GM23338 (cell line): Measurements from ENCODE around the gene ADM2. TPM values are rescaled to one million over a fixed set of nuclear protein-coding genes. Genes with fewer than 3 reads are reported as not detected.

Source experiments
- ATAC-seq: fragments of 200-7000 bp; cut with Tn5 transposase; 3 replicates; pipeline ENCODE4 v1.9.1; 2020
- DNase-seq: peaks from one replicate; pipeline ENCODE4 v3.0.0-alpha.2; 2015; ENCODE audit warnings: low spot score
- H2AFZ ChIP-seq: fragments of 200-600 bp; sonication (generic); 2 replicates; pipeline ENCODE4 v1.8.0; 2016; ENCODE audit warnings: antibody characterized with exemption, mild to moderate bottlenecking, moderate library complexity
- H3F3A ChIP-seq: fragments of 200-600 bp; sonication (generic); replicated peaks from 2 replicates; pipeline ENCODE4 v1.8.0; 2017; ENCODE audit warnings: antibody characterized with exemption, mixed run types, low read depth
- H3K27ac ChIP-seq: fragments of 200-600 bp; sonication (generic); 2 replicates; pipeline ENCODE4 v1.6.1; 2016; ENCODE audit warnings: low read depth
- H3K27me3 ChIP-seq: fragments of 200-600 bp; sonication (generic); 2 replicates; pipeline ENCODE4 v1.8.0; 2016; ENCODE audit warnings: mild to moderate bottlenecking, mixed run types, moderate library complexity; ENCODE audit not compliant: insufficient read depth
- H3K36me3 ChIP-seq: fragments of 200-600 bp; sonication (generic); 2 replicates; pipeline ENCODE4 v1.8.0; 2016; ENCODE audit warnings: mild to moderate bottlenecking; ENCODE audit not compliant: insufficient read depth
- H3K4me1 ChIP-seq: fragments of 200-600 bp; sonication (generic); 2 replicates; pipeline ENCODE4 v1.8.0; 2016; ENCODE audit warnings: mild to moderate bottlenecking, moderate library complexity; ENCODE audit not compliant: insufficient read depth
- H3K4me2 ChIP-seq: fragments of 200-600 bp; sonication (generic); 2 replicates; pipeline ENCODE4 v1.7.1; 2017; ENCODE audit warnings: mixed run types
- H3K4me3 ChIP-seq: fragments of 200-600 bp; sonication (generic); 2 replicates; pipeline ENCODE4 v1.6.1; 2016; ENCODE audit warnings: mixed run types
- H3K79me2 ChIP-seq: fragments of 200-600 bp; sonication (generic); replicated peaks from 2 replicates; pipeline ENCODE4 v1.8.0; 2017; ENCODE audit warnings: mild to moderate bottlenecking; ENCODE audit not compliant: insufficient read depth
- H3K9me2 ChIP-seq: fragments of 200-600 bp; sonication (generic); 2 replicates; pipeline ENCODE4 v1.8.0; 2017; ENCODE audit not compliant: insufficient read depth
- H4K20me1 ChIP-seq: fragments of 200-600 bp; sonication (generic); replicated peaks from 2 replicates; pipeline ENCODE4 v1.8.0; 2017; ENCODE audit warnings: mild to moderate bottlenecking; ENCODE audit not compliant: insufficient read depth
- H3K27ac Mint-ChIP-seq: 2 replicates; pipeline ENCODE4 v1.8.0; 2020; ENCODE audit warnings: inconsistent platforms, mild to moderate bottlenecking, moderate library complexity, mixed read lengths
- H3K27me3 Mint-ChIP-seq: 3 replicates; pipeline ENCODE4 v1.8.0; 2022; ENCODE audit warnings: low read depth, mild to moderate bottlenecking, moderate library complexity, mixed read lengths, inconsistent platforms; ENCODE audit not compliant: insufficient read depth, poor library complexity
- H3K36me3 Mint-ChIP-seq: 3 replicates; pipeline ENCODE4 v1.8.0; 2021; ENCODE audit warnings: low read depth, mild to moderate bottlenecking, inconsistent platforms, moderate library complexity, mixed read lengths
- H3K4me1 Mint-ChIP-seq: 3 replicates; pipeline ENCODE4 v1.8.0; 2020; ENCODE audit warnings: mild to moderate bottlenecking, inconsistent platforms, mixed read lengths
- H3K4me3 Mint-ChIP-seq: 3 replicates; pipeline ENCODE4 v1.8.0; 2021; ENCODE audit warnings: moderate library complexity, mild to moderate bottlenecking, inconsistent platforms, mixed read lengths
- H3K9me3 Mint-ChIP-seq: 3 replicates; pipeline ENCODE4 v1.8.0; 2020; ENCODE audit warnings: moderate library complexity, mild to moderate bottlenecking, inconsistent platforms, mixed read lengths
- CREB1 ChIP-seq: fragments of 250-450 bp; sonication (Bioruptor Pico); IDR thresholded peaks from 2 replicates; pipeline ENCODE4 v1.5.0; 2020; ENCODE audit warnings: low read depth, mild to moderate bottlenecking, moderate library complexity
- ETS1 ChIP-seq: IDR thresholded peaks from 2 replicates; pipeline ENCODE4 v1.6.1; 2016; ENCODE audit warnings: antibody characterized with exemption
- EZH2 ChIP-seq: fragments of 200-600 bp; sonication (generic); IDR thresholded peaks from one replicate; pipeline ENCODE4 v1.8.0; 2017; ENCODE audit warnings: antibody characterized with exemption, mild to moderate bottlenecking, low read depth; ENCODE audit not compliant: unreplicated experiment
- EZH2phosphoT487 ChIP-seq: fragments of 200-600 bp; sonication (generic); IDR thresholded peaks from one replicate; pipeline ENCODE4 v1.8.1; 2018; ENCODE audit warnings: antibody characterized with exemption; ENCODE audit not compliant: unreplicated experiment
- JUNB ChIP-seq: IDR thresholded peaks from one replicate; pipeline ENCODE4 v1.6.1; 2016; ENCODE audit warnings: antibody characterized with exemption; ENCODE audit not compliant: unreplicated experiment
- NANOG ChIP-seq: IDR thresholded peaks from 2 replicates; pipeline ENCODE4 v1.6.1; 2016; ENCODE audit warnings: antibody characterized with exemption, borderline replicate concordance
- POLR2AphosphoS5 ChIP-seq: IDR thresholded peaks from 2 replicates; pipeline ENCODE4 v1.6.1; 2016; ENCODE audit warnings: antibody characterized with exemption, low read depth
- REST ChIP-seq: IDR thresholded peaks from one replicate; pipeline ENCODE4 v1.6.1; 2018; ENCODE audit warnings: antibody characterized with exemption; ENCODE audit not compliant: unreplicated experiment
- STAT1 ChIP-seq: IDR thresholded peaks from one replicate; pipeline ENCODE4 v1.6.1; 2016; ENCODE audit warnings: antibody characterized with exemption; ENCODE audit not compliant: unreplicated experiment
- ZNF114 ChIP-seq: fragments of 250-450 bp; sonication (Bioruptor Pico); IDR thresholded peaks from 2 replicates; pipeline ENCODE4 v1.5.0; 2020; ENCODE audit warnings: mild to moderate bottlenecking, moderate library complexity
- ZNF331 ChIP-seq: fragments of 250-450 bp; sonication (Bioruptor Pico); IDR thresholded peaks from 2 replicates; pipeline ENCODE4 v1.5.0; 2020; ENCODE audit warnings: low read depth, mild to moderate bottlenecking, moderate library complexity
- polyA plus RNA-seq: library from polyadenylated mRNA; unstranded; fragments of >200 nt; fragmentation: Nextera tagmentation; extraction: Ambion mirVana; gene quantifications from 2 replicates; pipeline ENCODE4 v1.2.1, GENCODE V29; 2016
- total RNA-seq: library from RNA; depleted of rRNA; stranded (reverse); fragments of >200 nt; shearing (Covaris generic); gene quantifications from 2 replicates; pipeline ENCODE4 v1.2.3, GENCODE V29; 2014
- TF ChIP-seq, protein P1 (sequence below), 2 experiments: fragments of 200-600 bp in 1 of 2; sonication (generic) in 1 of 2; conservative IDR thresholded peaks; 2 replicates each; pipeline versions ENCODE4 v1.5.1 to v1.6.1; 2016 to 2017; ENCODE audit warnings: antibody characterized with exemption in 2 of 2, low read depth in 2 of 2, mild to moderate bottlenecking in 2 of 2, moderate library complexity in 1 of 2
- TF ChIP-seq, protein P2 (sequence below): fragments of 250-450 bp; sonication (Bioruptor Pico); IDR thresholded peaks from 2 replicates; pipeline ENCODE4 v1.5.0; 2020; ENCODE audit warnings: mild to moderate bottlenecking, moderate library complexity

ADM2 gene
- total and polyA plus RNA-seq, 2 experiments from 2014 or later = 3.3 to 7.1 TPM

DNA sequence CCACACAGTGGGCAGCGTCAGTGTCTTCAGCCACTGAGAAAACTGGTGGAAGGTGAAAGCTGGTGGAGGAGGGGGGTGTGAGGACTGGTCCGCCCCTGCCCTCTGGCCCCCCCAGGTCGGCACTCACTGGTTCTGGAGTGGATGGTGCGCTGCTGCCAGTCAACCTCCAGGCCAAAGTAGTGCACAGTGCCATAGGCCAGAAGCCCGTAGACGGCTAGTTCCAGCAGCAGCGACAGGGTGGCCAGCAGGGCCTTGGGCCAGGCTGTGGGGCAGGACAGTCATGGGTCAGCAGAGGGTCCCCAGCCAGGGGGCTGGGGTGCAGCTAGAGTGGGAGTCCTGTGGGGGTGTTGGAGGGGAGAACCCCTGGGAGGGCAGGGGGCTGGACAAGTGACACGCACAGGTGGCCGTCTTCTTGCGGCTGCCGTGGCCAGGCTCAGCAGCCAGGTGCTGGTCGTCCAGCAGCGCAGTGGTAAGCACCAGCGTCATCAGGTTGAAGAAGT, 24.0 kb downstream of the ADM2 start:
- H3K4me1 ChIP-seq = peaks cover 7% of the 10 kb centered on the region

More for the DNA sequence above, 24.0 kb downstream of the ADM2 start:
- Mint-ChIP-seq H3K27ac (no peak overlapping the region), H3K4me1 (peaks cover 10% of the 10 kb centered on the region), H3K9me3 (no peaks in the 10 kb centered on the region), H3K27me3 (peaks cover 9% of the 10 kb centered on the region), H3K4me3 (no peak overlapping the region), H3K36me3 (no peaks in the 10 kb centered on the region; the same call in 2 of the 3 replicates)
- DNase-seq (no peak), ATAC-seq (no peak)
- no peak overlapping the region for H3K4me3 ChIP-seq
- H3K27ac ChIP-seq = no peak overlapping the region
- H3K4me2 ChIP-seq = no peak overlapping the region
- TF ChIP-seq, protein P1, sequence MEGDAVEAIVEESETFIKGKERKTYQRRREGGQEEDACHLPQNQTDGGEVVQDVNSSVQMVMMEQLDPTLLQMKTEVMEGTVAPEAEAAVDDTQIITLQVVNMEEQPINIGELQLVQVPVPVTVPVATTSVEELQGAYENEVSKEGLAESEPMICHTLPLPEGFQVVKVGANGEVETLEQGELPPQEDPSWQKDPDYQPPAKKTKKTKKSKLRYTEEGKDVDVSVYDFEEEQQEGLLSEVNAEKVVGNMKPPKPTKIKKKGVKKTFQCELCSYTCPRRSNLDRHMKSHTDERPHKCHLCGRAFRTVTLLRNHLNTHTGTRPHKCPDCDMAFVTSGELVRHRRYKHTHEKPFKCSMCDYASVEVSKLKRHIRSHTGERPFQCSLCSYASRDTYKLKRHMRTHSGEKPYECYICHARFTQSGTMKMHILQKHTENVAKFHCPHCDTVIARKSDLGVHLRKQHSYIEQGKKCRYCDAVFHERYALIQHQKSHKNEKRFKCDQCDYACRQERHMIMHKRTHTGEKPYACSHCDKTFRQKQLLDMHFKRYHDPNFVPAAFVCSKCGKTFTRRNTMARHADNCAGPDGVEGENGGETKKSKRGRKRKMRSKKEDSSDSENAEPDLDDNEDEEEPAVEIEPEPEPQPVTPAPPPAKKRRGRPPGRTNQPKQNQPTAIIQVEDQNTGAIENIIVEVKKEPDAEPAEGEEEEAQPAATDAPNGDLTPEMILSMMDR (conservative IDR thresholded peaks at IDR 0.05; ENCODE audit: low read depth in 2 of 2) = no peak
- TF ChIP-seq ZNF114 (CRISPR knock-in tag) (no peak), EZH2phosphoT487 (no peak), STAT1 (no peak), EZH2 (no peak), CREB1 (no peak), REST (no peak), NANOG (no peak), ZNF331 (no peak), ETS1 (no peak), JUNB (no peak), POLR2AphosphoS5 (no peak)
- TF ChIP-seq, protein P2, sequence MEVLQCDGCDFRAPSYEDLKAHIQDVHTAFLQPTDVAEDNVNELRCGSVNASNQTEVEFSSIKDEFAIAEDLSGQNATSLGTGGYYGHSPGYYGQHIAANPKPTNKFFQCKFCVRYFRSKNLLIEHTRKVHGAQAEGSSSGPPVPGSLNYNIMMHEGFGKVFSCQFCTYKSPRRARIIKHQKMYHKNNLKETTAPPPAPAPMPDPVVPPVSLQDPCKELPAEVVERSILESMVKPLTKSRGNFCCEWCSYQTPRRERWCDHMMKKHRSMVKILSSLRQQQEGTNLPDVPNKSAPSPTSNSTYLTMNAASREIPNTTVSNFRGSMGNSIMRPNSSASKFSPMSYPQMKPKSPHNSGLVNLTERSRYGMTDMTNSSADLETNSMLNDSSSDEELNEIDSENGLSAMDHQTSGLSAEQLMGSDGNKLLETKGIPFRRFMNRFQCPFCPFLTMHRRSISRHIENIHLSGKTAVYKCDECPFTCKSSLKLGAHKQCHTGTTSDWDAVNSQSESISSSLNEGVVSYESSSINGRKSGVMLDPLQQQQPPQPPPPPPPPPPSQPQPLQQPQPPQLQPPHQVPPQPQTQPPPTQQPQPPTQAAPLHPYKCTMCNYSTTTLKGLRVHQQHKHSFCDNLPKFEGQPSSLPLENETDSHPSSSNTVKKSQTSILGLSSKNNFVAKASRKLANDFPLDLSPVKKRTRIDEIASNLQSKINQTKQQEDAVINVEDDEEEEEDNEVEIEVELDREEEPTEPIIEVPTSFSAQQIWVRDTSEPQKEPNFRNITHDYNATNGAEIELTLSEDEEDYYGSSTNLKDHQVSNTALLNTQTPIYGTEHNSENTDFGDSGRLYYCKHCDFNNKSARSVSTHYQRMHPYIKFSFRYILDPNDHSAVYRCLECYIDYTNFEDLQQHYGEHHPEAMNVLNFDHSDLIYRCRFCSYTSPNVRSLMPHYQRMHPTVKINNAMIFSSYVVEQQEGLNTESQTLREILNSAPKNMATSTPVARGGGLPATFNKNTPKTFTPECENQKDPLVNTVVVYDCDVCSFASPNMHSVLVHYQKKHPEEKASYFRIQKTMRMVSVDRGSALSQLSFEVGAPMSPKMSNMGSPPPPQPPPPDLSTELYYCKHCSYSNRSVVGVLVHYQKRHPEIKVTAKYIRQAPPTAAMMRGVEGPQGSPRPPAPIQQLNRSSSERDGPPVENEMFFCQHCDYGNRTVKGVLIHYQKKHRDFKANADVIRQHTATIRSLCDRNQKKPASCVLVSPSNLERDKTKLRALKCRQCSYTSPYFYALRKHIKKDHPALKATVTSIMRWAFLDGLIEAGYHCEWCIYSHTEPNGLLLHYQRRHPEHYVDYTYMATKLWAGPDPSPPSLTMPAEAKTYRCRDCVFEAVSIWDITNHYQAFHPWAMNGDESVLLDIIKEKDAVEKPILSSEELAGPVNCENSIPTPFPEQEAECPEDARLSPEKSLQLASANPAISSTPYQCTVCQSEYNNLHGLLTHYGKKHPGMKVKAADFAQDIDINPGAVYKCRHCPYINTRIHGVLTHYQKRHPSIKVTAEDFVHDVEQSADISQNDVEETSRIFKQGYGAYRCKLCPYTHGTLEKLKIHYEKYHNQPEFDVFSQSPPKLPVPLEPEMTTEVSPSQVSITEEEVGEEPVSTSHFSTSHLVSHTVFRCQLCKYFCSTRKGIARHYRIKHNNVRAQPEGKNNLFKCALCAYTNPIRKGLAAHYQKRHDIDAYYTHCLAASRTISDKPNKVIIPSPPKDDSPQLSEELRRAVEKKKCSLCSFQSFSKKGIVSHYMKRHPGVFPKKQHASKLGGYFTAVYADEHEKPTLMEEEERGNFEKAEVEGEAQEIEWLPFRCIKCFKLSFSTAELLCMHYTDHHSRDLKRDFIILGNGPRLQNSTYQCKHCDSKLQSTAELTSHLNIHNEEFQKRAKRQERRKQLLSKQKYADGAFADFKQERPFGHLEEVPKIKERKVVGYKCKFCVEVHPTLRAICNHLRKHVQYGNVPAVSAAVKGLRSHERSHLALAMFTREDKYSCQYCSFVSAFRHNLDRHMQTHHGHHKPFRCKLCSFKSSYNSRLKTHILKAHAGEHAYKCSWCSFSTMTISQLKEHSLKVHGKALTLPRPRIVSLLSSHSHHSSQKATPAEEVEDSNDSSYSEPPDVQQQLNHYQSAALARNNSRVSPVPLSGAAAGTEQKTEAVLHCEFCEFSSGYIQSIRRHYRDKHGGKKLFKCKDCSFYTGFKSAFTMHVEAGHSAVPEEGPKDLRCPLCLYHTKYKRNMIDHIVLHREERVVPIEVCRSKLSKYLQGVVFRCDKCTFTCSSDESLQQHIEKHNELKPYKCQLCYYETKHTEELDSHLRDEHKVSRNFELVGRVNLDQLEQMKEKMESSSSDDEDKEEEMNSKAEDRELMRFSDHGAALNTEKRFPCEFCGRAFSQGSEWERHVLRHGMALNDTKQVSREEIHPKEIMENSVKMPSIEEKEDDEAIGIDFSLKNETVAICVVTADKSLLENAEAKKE (CRISPR knock-in tag) = no peak
- H4K20me1 ChIP-seq = peaks cover 19% of the 10 kb centered on the region
- no peaks in the 10 kb centered on the region for H3K9me2 ChIP-seq
- H2AFZ ChIP-seq = no peak overlapping the region
- no peaks in the 10 kb centered on the region for H3K27me3 ChIP-seq
- H3K79me2 ChIP-seq = peaks cover 20% of the 10 kb centered on the region
- H3F3A ChIP-seq = 0 out of 2 replicates have a peak, but pooled peaks cover 6% of the 10 kb centered on the region
- H3K36me3 ChIP-seq = no peaks in the 10 kb centered on the region
